Transverse colon (tissue), 4 donors: ENCODE data around the gene SUCLG2.

Experiments used
- POLR2A ChIP-seq: fragments of 450-650 bp; IDR thresholded peaks from one replicate; pipeline ENCODE4 v1.6.1; 2016; ENCODE audit warnings: antibody characterized with exemption, mild to moderate bottlenecking, moderate library complexity
- POLR2AphosphoS5 ChIP-seq, 3 donors: sonication (generic); formaldehyde crosslinking; IDR thresholded peaks; one replicate each; pipeline ENCODE4 v1.6.1; 2016; ENCODE audit warnings: antibody characterized with exemption in 3 of 3
- TF ChIP-seq, protein P1 (sequence below), 5 experiments: fragments of 200-600 bp in 3 of 5; fragments of 450-650 bp in 2 of 5; sonication (generic) in 3 of 5; IDR thresholded peaks; 1 replicate in 2 of 5; 2 replicates in 3 of 5; pipeline ENCODE4 v1.5.1; 2016 to 2017; ENCODE audit warnings: antibody characterized with exemption in 5 of 5, inconsistent platforms in 3 of 5, mild to moderate bottlenecking in 2 of 5, moderate library complexity in 1 of 5

GRCh38 chr3:67381667-67382272, 272.6 kb downstream of the SUCLG2 start:
- TF ChIP-seq POLR2AphosphoS5 (IDR thresholded peaks at IDR 0.05) (no peak), POLR2A (no peak)
- TF ChIP-seq, protein P1, sequence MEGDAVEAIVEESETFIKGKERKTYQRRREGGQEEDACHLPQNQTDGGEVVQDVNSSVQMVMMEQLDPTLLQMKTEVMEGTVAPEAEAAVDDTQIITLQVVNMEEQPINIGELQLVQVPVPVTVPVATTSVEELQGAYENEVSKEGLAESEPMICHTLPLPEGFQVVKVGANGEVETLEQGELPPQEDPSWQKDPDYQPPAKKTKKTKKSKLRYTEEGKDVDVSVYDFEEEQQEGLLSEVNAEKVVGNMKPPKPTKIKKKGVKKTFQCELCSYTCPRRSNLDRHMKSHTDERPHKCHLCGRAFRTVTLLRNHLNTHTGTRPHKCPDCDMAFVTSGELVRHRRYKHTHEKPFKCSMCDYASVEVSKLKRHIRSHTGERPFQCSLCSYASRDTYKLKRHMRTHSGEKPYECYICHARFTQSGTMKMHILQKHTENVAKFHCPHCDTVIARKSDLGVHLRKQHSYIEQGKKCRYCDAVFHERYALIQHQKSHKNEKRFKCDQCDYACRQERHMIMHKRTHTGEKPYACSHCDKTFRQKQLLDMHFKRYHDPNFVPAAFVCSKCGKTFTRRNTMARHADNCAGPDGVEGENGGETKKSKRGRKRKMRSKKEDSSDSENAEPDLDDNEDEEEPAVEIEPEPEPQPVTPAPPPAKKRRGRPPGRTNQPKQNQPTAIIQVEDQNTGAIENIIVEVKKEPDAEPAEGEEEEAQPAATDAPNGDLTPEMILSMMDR (IDR thresholded peaks at IDR 0.05), result peak; percentile 55 to 72 (median 61)
